GM23338 (cell line): ENCODE results near the gene RPN2.

Experiments used
- CTCF ChIP-seq, 2 experiments: fragments of 200-600 bp in 1 of 2; sonication (generic) in 1 of 2; conservative IDR thresholded peaks; 2 replicates each; pipeline versions ENCODE4 v1.5.1 to v1.6.1; 2016 to 2017; ENCODE audit warnings: antibody characterized with exemption in 2 of 2, low read depth in 2 of 2, mild to moderate bottlenecking in 2 of 2, moderate library complexity in 1 of 2
- TF ChIP-seq, protein P1 (sequence below): IDR thresholded peaks from one replicate; pipeline ENCODE4 v1.6.1; 2018; ENCODE audit warnings: antibody characterized with exemption; ENCODE audit not compliant: unreplicated experiment

GRCh38 chr20:37144856-37145404, 34.2 kb upstream of the RPN2 start:
- TF ChIP-seq, protein P1, sequence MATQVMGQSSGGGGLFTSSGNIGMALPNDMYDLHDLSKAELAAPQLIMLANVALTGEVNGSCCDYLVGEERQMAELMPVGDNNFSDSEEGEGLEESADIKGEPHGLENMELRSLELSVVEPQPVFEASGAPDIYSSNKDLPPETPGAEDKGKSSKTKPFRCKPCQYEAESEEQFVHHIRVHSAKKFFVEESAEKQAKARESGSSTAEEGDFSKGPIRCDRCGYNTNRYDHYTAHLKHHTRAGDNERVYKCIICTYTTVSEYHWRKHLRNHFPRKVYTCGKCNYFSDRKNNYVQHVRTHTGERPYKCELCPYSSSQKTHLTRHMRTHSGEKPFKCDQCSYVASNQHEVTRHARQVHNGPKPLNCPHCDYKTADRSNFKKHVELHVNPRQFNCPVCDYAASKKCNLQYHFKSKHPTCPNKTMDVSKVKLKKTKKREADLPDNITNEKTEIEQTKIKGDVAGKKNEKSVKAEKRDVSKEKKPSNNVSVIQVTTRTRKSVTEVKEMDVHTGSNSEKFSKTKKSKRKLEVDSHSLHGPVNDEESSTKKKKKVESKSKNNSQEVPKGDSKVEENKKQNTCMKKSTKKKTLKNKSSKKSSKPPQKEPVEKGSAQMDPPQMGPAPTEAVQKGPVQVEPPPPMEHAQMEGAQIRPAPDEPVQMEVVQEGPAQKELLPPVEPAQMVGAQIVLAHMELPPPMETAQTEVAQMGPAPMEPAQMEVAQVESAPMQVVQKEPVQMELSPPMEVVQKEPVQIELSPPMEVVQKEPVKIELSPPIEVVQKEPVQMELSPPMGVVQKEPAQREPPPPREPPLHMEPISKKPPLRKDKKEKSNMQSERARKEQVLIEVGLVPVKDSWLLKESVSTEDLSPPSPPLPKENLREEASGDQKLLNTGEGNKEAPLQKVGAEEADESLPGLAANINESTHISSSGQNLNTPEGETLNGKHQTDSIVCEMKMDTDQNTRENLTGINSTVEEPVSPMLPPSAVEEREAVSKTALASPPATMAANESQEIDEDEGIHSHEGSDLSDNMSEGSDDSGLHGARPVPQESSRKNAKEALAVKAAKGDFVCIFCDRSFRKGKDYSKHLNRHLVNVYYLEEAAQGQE = no peak
- no peak for TF ChIP-seq CTCF (conservative IDR thresholded peaks at IDR 0.05; ENCODE audit: low read depth in 2 of 2)
